ENCODE data around the gene FBXW11.

GRCh38 chr5:171888051-171888481 is 118.4 kb downstream of the FBXW11 start:
- TF ChIP-seq CTCF (IDR thresholded peaks at IDR 0.05) = no peak
- TF ChIP-seq ATF3 (CRISPR knock-in tag; conservative IDR thresholded peaks at IDR 0.05) = no peak
- no peak for TF ChIP-seq CREB1 (CRISPR knock-in tag; IDR thresholded peaks at IDR 0.05)
- TF ChIP-seq ZBTB43 (CRISPR knock-in tag; IDR thresholded peaks at IDR 0.05) = no peak
- no peak for TF ChIP-seq IRF1 (CRISPR knock-in tag; IDR thresholded peaks at IDR 0.05)
- no peak for TF ChIP-seq FOXP4 (CRISPR knock-in tag; IDR thresholded peaks at IDR 0.05)
- no peak for TF ChIP-seq ELF4 (CRISPR knock-in tag; IDR thresholded peaks at IDR 0.05; ENCODE audit: low read depth)
- no peak for TF ChIP-seq ZSCAN18 (CRISPR knock-in tag; IDR thresholded peaks at IDR 0.05)
- TF ChIP-seq FOXJ3 (CRISPR knock-in tag; IDR thresholded peaks at IDR 0.05; ENCODE audit: borderline replicate concordance) = no peak
